CD4-positive, alpha-beta T cell (primary cell): ENCODE data around the gene PNMA6E. TPM values are rescaled to one million over a fixed set of nuclear protein-coding genes. Genes with fewer than 3 reads are reported as not detected.
"Not testable (repeated sequence)": the region's sequence is repeated elsewhere in the genome, so short reads cannot be mapped to it uniquely, and the experiment has no call there.

ENCODE experiments used
- ATAC-seq: fragments of 200-7000 bp; cut with Tn5 transposase; one replicate; pipeline ENCODE4 v1.10.0; 2022; ENCODE audit warnings: mild to moderate bottlenecking; ENCODE audit not compliant: poor library complexity
- CTCF ChIA-PET: fragments of 350-600 bp; sonication (Branson Sonifier 250); formaldehyde crosslinking; loops from one replicate; lab custom pipeline; 2021; ENCODE audit warnings: antibody characterized with exemption, inconsistent platforms; lab: Charles Lee
- POLR2A ChIA-PET: fragments of 350-600 bp; sonication (Branson Sonifier 250); formaldehyde crosslinking; loops from one replicate; lab custom pipeline; 2021; ENCODE audit warnings: antibody characterized with exemption, inconsistent platforms; lab: Charles Lee
- DNase-seq, 14 experiments: peaks; one replicate each; pipeline ENCODE4 v3.0.0-alpha.2; 2013 to 2020; ENCODE audit warnings: mixed read lengths in 2 of 14
- H3K27ac ChIP-seq, 2 donors: one replicate each; pipeline versions ENCODE4 v1.5.1 to v1.7.0; 2013; ENCODE audit warnings: low read length in 2 of 2, low read depth in 1 of 2, mild to moderate bottlenecking in 1 of 2
- H3K27me3 ChIP-seq, 2 experiments: 1 replicate in 1 of 2; 2 replicates in 1 of 2; pipeline versions ENCODE4 v1.6.1 to v1.7.0; 2013; ENCODE audit warnings: low read length in 2 of 2, control low read depth in 1 of 2, mild to moderate bottlenecking in 1 of 2, moderate library complexity in 1 of 2; ENCODE audit not compliant: insufficient read depth in 2 of 2, control insufficient read depth in 1 of 2
- H3K36me3 ChIP-seq: one replicate; pipeline ENCODE4 v1.6.1; 2013; ENCODE audit warnings: low read length, control low read depth; ENCODE audit not compliant: insufficient read depth
- H3K4me1 ChIP-seq: one replicate; pipeline ENCODE4 v1.6.1; 2013; ENCODE audit warnings: low read length, control low read depth; ENCODE audit not compliant: insufficient read depth
- H3K4me3 ChIP-seq: one replicate; pipeline ENCODE4 v1.5.1; 2013; ENCODE audit warnings: mild to moderate bottlenecking, low read length, moderate library complexity
- H3K9me3 ChIP-seq, 2 experiments: 1 replicate in 1 of 2; 2 replicates in 1 of 2; pipeline versions ENCODE4 v1.6.1 to v1.7.0; 2013; ENCODE audit warnings: low read length in 2 of 2, mild to moderate bottlenecking in 2 of 2, control low read depth in 1 of 2, moderate library complexity in 1 of 2; ENCODE audit not compliant: control insufficient read depth in 1 of 2, insufficient read depth in 1 of 2
- H3K27ac Mint-ChIP-seq: one replicate; pipeline ENCODE4 v1.8.0; 2020; ENCODE audit warnings: mixed read lengths
- H3K27me3 Mint-ChIP-seq: one replicate; pipeline ENCODE4 v1.8.0; 2021; ENCODE audit warnings: mixed read lengths
- H3K36me3 Mint-ChIP-seq: one replicate; pipeline ENCODE4 v1.8.0; 2021; ENCODE audit warnings: low read depth, mixed read lengths
- H3K4me1 Mint-ChIP-seq: one replicate; pipeline ENCODE4 v1.8.0; 2021; ENCODE audit warnings: low read depth, mixed read lengths
- H3K4me3 Mint-ChIP-seq: one replicate; pipeline ENCODE4 v1.8.0; 2020; ENCODE audit warnings: mild to moderate bottlenecking, mixed read lengths
- H3K9me3 Mint-ChIP-seq: one replicate; pipeline ENCODE4 v1.8.0; 2020; ENCODE audit warnings: mixed read lengths
- CTCF ChIP-seq: fragments of 200-600 bp; IDR thresholded peaks from one replicate; pipeline ENCODE4 v1.8.0; 2022; ENCODE audit warnings: antibody characterized with exemption, mild to moderate bottlenecking
- intact Hi-C, 2 experiments: fragments of 100-400 bp; cut with DNase I in 1 of 2; cut with micrococcal nuclease in 1 of 2; formaldehyde crosslinking; loops; one replicate each; pipeline versions ENCODE4 v1.15.1 to v1.9.0; 2023 to 2025; cut with DNase I, micrococcal nuclease
- total RNA-seq, 174 experiments: library from RNA in 2 of 174; stranded (reverse) in 2 of 174; gene quantifications; one replicate each; pipeline ENCODE4 v1.2.3 and lab custom pipeline; 2021 to 2026

Gene PNMA6E
- total RNA-seq, 2 experiments from 2014 or later, result not detected

GRCh38 chrX:153392642-153393321, 8.4 kb downstream of the PNMA6E start:
- Mint-ChIP-seq H3K27ac (no peak overlapping the region), H3K36me3 (no peaks in the 10 kb centered on the region), H3K27me3 (no peaks in the 10 kb centered on the region), H3K4me1 (no peaks in the 10 kb centered on the region), H3K9me3 (no peaks in the 10 kb centered on the region), H3K4me3 (no peak overlapping the region)
- CTCF ChIA-PET, result no interaction called here
- Histone ChIP-seq H3K4me3 (no peak overlapping the region), H3K36me3 (no peaks in the 10 kb centered on the region), H3K4me1 (peaks cover 7% of the 10 kb centered on the region), H3K27me3 (no peaks in the 10 kb centered on the region), H3K9me3 (no peaks in the 10 kb centered on the region), H3K27ac (no peak overlapping the region)
- ATAC-seq (no peak), DNase-seq (no peak)
- no peak for TF ChIP-seq CTCF
- POLR2A ChIA-PET, result no interaction called here
- intact Hi-C loops, result no loop called here

- CTCF ChIA-PET, intact Hi-C loops, H3K27me3 Mint-ChIP-seq, H3K4me1 ChIP-seq, H3K4me1 Mint-ChIP-seq, H3K27ac ChIP-seq, ATAC-seq, H3K4me3 ChIP-seq, H3K4me3 Mint-ChIP-seq, H3K36me3 ChIP-seq, POLR2A ChIA-PET, H3K27ac Mint-ChIP-seq, H3K9me3 ChIP-seq, H3K27me3 ChIP-seq, H3K36me3 Mint-ChIP-seq, DNase-seq, H3K9me3 Mint-ChIP-seq: not testable (repeated sequence)
Measured at GRCh38 chrX:153389460-153389768, 11.7 kb downstream of the PNMA6E start.

- CTCF ChIA-PET, result no interaction called here
- Mint-ChIP-seq H3K36me3 (no peaks in the 10 kb centered on the region), H3K9me3 (no peaks in the 10 kb centered on the region), H3K27ac (no peak overlapping the region), H3K4me3 (no peak overlapping the region), H3K27me3 (no peaks in the 10 kb centered on the region), H3K4me1 (no peaks in the 10 kb centered on the region)
- intact Hi-C loops, result no loop called here
- no peak for ATAC-seq
- POLR2A ChIA-PET, result no interaction called here
- Histone ChIP-seq H3K27me3 (no peaks in the 10 kb centered on the region), H3K36me3 (no peaks in the 10 kb centered on the region), H3K27ac (no peak overlapping the region), H3K9me3 (no peaks in the 10 kb centered on the region), H3K4me1 (no peaks in the 10 kb centered on the region), H3K4me3 (no peak overlapping the region)
- no peak for DNase-seq
- no peak for TF ChIP-seq CTCF
Measured at GRCh38 chrX:153388722-153389459, 12.3 kb downstream of the PNMA6E start.
